ENCODE data around the gene POLDIP2.

DNA sequence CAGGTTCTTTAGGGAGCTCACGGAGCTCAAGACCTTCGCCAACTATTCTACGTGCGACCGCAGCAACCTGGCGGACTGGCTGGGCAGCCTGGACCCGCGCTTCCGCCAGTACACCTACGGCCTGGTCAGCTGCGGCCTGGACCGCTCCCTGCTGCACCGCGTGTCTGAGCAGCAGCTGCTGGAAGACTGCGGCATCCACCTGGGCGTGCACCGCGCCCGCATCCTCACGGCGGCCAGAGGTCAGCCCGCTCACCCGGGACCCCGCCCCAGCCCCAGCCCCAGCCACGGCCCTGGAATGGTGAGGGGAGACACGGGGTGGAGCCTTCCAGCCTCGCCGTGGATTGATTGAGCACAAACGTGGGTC is 27.7 kb upstream of the POLDIP2 start:
- TF ChIP-seq, protein P1, sequence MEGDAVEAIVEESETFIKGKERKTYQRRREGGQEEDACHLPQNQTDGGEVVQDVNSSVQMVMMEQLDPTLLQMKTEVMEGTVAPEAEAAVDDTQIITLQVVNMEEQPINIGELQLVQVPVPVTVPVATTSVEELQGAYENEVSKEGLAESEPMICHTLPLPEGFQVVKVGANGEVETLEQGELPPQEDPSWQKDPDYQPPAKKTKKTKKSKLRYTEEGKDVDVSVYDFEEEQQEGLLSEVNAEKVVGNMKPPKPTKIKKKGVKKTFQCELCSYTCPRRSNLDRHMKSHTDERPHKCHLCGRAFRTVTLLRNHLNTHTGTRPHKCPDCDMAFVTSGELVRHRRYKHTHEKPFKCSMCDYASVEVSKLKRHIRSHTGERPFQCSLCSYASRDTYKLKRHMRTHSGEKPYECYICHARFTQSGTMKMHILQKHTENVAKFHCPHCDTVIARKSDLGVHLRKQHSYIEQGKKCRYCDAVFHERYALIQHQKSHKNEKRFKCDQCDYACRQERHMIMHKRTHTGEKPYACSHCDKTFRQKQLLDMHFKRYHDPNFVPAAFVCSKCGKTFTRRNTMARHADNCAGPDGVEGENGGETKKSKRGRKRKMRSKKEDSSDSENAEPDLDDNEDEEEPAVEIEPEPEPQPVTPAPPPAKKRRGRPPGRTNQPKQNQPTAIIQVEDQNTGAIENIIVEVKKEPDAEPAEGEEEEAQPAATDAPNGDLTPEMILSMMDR (IDR thresholded peaks at IDR 0.05): no peak
- no peak for TF ChIP-seq POLR2A (IDR thresholded peaks at IDR 0.05)

All from ovary (tissue), 3 donors.